Measurements from ENCODE around the gene AP1M1.

GRCh38 chr19:16265890-16266585, 68.3 kb downstream of the AP1M1 start:
- TF ChIP-seq CTCF (IDR thresholded peaks at IDR 0.05) (no peak), SIN3A (IDR thresholded peaks at IDR 0.05; ENCODE audit: borderline replicate concordance, insufficient read depth, low read depth, low read length) (no peak)

All from Panc1 (cell line).